ENCODE results near the gene ZNF593OS. TPM values are rescaled to one million over a fixed set of nuclear protein-coding genes. Genes with fewer than 3 reads are reported as not detected.

Gene ZNF593OS
- total RNA-seq, 2 donors from 2014 or later, result not detected

GRCh38 chr1:26154750-26155149 is 16.9 kb downstream of the ZNF593OS start:
- H3K27me3 ChIP-seq (replicated peaks; ENCODE audit: insufficient read depth), result no peaks in the 10 kb centered on the region
- H3K27ac ChIP-seq, result no peak overlapping the region
- TF ChIP-seq CTCF (IDR thresholded peaks at IDR 0.05), result no peak
- H3K9me3 ChIP-seq, result no peaks in the 10 kb centered on the region
- DNase-seq (ENCODE audit: low spot score), result no peak
- H3K4me1 ChIP-seq (ENCODE audit: control insufficient read depth in 1 of 2, low read depth in 2 of 2), result no peaks in the 10 kb centered on the region
- no peak overlapping the region for H3K4me3 ChIP-seq
- no peaks in the 10 kb centered on the region for H3K36me3 ChIP-seq
- no peak for ATAC-seq (ENCODE audit: insufficient number of reproducible peaks, low FRiP score, low read depth)

- no peaks in the 10 kb centered on the region for H3K4me1 ChIP-seq (ENCODE audit: control insufficient read depth in 1 of 2, low read depth in 2 of 2)
- TF ChIP-seq CTCF (IDR thresholded peaks at IDR 0.05), result no peak
- H3K27me3 ChIP-seq (replicated peaks; ENCODE audit: insufficient read depth), result no peaks in the 10 kb centered on the region
- DNase-seq (ENCODE audit: low spot score) (no peak), ATAC-seq (ENCODE audit: insufficient number of reproducible peaks, low FRiP score, low read depth) (no peak)
- H3K4me3 ChIP-seq, result no peak overlapping the region
- H3K36me3 ChIP-seq, result no peaks in the 10 kb centered on the region
- no peak overlapping the region for H3K27ac ChIP-seq
- H3K9me3 ChIP-seq, result no peaks in the 10 kb centered on the region
Observed at GRCh38 chr1:26153966-26154532, 17.6 kb downstream of the ZNF593OS start.

- DNase-seq (ENCODE audit: low spot score) (no peak), ATAC-seq (ENCODE audit: insufficient number of reproducible peaks, low FRiP score, low read depth) (no peak)
- no peak overlapping the region for H3K4me3 ChIP-seq
- no peaks in the 10 kb centered on the region for H3K27me3 ChIP-seq (replicated peaks; ENCODE audit: insufficient read depth)
- TF ChIP-seq CTCF (IDR thresholded peaks at IDR 0.05), result no peak
- H3K4me1 ChIP-seq (ENCODE audit: control insufficient read depth in 1 of 2, low read depth in 2 of 2), result no peaks in the 10 kb centered on the region
- no peak overlapping the region for H3K27ac ChIP-seq
- H3K36me3 ChIP-seq, result no peaks in the 10 kb centered on the region
- H3K9me3 ChIP-seq, result no peaks in the 10 kb centered on the region
Observed at GRCh38 chr1:26148887-26149286, 22.7 kb downstream of the ZNF593OS start.

- no peaks in the 10 kb centered on the region for H3K9me3 ChIP-seq
- H3K27ac ChIP-seq, result no peak overlapping the region
- H3K4me1 ChIP-seq (ENCODE audit: control insufficient read depth in 1 of 2, low read depth in 2 of 2), result no peaks in the 10 kb centered on the region
- H3K4me3 ChIP-seq, result no peak overlapping the region
- no peak for TF ChIP-seq CTCF (IDR thresholded peaks at IDR 0.05)
- no peaks in the 10 kb centered on the region for H3K27me3 ChIP-seq (replicated peaks; ENCODE audit: insufficient read depth)
- H3K36me3 ChIP-seq, result no peaks in the 10 kb centered on the region
- ATAC-seq (ENCODE audit: insufficient number of reproducible peaks, low FRiP score, low read depth) (no peak), DNase-seq (ENCODE audit: low spot score) (no peak)
Observed at GRCh38 chr1:26145960-26146294, 25.7 kb downstream of the ZNF593OS start.

GRCh38 chr1:26145041-26145959 is 26.3 kb downstream of the ZNF593OS start:
- DNase-seq (ENCODE audit: low spot score) (no peak), ATAC-seq (ENCODE audit: insufficient number of reproducible peaks, low FRiP score, low read depth) (peak; percentile 50)
- Histone ChIP-seq H3K4me3 (no peak overlapping the region), H3K9me3 (no peaks in the 10 kb centered on the region), H3K36me3 (no peaks in the 10 kb centered on the region), H3K27me3 (replicated peaks; ENCODE audit: insufficient read depth) (no peaks in the 10 kb centered on the region), H3K27ac (no peak overlapping the region), H3K4me1 (ENCODE audit: control insufficient read depth in 1 of 2, low read depth in 2 of 2) (no peaks in the 10 kb centered on the region)
- TF ChIP-seq CTCF (IDR thresholded peaks at IDR 0.05), result peak; percentile 72
